ENCODE measurements around the gene GLB1L2.

DNA sequence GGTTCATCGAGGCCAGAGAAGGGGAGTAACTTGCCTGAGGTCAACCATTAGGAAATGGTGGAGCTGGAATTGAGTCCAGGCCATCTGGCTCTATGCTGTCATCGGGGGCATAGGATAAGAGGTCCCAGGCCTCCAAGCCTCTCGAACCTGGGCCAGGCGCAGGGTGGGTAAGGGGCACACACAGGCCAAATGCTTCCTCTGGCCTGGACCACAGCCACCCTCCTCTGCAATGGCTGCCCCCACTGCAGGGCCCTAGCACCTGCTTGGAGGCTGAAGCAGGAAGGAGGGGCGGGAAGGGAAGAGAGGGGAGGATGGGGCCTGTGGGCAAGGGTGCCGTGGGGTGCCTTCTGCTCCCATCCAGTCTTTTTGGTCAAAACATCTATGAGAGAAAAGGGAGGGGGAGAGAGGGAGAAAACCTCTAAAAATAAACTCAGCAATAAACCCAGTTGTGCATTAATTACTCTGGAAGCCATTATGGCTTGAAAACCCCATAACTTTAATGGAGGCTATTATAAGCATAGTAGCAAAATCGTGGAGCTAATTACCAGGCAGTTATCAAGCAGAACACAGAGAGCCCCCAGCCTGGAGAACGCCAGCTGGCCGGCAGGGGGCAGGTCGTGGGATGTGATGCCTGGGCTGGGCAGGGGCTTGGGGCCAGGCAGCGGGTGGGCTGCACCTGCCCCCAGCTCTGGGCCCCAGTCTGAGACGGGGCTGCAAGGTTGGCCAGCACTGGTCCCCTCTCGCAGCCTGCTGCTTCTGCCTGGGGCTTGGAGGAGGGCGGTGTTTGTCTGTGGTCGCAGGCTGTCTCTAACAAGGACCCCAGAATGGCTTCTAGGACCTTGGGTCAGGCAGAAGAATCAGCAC lies 59.1 kb downstream of the GLB1L2 start:
- TF ChIP-seq, protein P1, sequence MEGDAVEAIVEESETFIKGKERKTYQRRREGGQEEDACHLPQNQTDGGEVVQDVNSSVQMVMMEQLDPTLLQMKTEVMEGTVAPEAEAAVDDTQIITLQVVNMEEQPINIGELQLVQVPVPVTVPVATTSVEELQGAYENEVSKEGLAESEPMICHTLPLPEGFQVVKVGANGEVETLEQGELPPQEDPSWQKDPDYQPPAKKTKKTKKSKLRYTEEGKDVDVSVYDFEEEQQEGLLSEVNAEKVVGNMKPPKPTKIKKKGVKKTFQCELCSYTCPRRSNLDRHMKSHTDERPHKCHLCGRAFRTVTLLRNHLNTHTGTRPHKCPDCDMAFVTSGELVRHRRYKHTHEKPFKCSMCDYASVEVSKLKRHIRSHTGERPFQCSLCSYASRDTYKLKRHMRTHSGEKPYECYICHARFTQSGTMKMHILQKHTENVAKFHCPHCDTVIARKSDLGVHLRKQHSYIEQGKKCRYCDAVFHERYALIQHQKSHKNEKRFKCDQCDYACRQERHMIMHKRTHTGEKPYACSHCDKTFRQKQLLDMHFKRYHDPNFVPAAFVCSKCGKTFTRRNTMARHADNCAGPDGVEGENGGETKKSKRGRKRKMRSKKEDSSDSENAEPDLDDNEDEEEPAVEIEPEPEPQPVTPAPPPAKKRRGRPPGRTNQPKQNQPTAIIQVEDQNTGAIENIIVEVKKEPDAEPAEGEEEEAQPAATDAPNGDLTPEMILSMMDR (IDR thresholded peaks at IDR 0.05; ENCODE audit: insufficient read depth, low read length): no peak
- TF ChIP-seq POLR2AphosphoS5 (IDR thresholded peaks at IDR 0.05; ENCODE audit: low read depth) (no peak), GABPA (IDR thresholded peaks at IDR 0.05; ENCODE audit: low read depth) (no peak)
- TF ChIP-seq, protein P2, sequence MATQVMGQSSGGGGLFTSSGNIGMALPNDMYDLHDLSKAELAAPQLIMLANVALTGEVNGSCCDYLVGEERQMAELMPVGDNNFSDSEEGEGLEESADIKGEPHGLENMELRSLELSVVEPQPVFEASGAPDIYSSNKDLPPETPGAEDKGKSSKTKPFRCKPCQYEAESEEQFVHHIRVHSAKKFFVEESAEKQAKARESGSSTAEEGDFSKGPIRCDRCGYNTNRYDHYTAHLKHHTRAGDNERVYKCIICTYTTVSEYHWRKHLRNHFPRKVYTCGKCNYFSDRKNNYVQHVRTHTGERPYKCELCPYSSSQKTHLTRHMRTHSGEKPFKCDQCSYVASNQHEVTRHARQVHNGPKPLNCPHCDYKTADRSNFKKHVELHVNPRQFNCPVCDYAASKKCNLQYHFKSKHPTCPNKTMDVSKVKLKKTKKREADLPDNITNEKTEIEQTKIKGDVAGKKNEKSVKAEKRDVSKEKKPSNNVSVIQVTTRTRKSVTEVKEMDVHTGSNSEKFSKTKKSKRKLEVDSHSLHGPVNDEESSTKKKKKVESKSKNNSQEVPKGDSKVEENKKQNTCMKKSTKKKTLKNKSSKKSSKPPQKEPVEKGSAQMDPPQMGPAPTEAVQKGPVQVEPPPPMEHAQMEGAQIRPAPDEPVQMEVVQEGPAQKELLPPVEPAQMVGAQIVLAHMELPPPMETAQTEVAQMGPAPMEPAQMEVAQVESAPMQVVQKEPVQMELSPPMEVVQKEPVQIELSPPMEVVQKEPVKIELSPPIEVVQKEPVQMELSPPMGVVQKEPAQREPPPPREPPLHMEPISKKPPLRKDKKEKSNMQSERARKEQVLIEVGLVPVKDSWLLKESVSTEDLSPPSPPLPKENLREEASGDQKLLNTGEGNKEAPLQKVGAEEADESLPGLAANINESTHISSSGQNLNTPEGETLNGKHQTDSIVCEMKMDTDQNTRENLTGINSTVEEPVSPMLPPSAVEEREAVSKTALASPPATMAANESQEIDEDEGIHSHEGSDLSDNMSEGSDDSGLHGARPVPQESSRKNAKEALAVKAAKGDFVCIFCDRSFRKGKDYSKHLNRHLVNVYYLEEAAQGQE (IDR thresholded peaks at IDR 0.05; ENCODE audit: insufficient replicate concordance, low read depth): no peak
